ENCODE measurements around the gene OCSTAMP.

OCSTAMP gene

DNA sequence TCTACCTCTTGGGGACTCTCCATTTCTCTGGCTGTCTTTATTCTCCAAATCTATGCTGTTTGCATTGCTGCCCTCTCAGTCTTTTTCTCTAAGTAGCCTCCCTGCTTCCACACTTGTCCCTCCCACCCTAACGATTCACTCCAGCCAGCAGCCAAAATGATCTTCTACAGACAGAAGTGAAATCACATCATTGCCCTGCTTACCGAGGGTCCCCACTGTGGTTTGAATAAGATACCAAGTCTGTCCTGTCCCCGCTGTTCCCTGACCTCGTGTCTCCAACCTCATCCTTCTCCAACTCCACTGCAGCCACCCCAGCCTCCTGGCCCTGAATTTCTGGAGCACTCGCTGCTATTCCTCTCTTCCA, 11.5 kb upstream of the OCSTAMP start:
- 0 out of 2 replicates have a peak overlapping the region, but pooled peaks have one; percentile 69 for H3K27ac ChIP-seq
- TF ChIP-seq ZFX (IDR thresholded peaks at IDR 0.05; ENCODE audit: borderline replicate concordance), result no peak
- TF ChIP-seq, protein P1, sequence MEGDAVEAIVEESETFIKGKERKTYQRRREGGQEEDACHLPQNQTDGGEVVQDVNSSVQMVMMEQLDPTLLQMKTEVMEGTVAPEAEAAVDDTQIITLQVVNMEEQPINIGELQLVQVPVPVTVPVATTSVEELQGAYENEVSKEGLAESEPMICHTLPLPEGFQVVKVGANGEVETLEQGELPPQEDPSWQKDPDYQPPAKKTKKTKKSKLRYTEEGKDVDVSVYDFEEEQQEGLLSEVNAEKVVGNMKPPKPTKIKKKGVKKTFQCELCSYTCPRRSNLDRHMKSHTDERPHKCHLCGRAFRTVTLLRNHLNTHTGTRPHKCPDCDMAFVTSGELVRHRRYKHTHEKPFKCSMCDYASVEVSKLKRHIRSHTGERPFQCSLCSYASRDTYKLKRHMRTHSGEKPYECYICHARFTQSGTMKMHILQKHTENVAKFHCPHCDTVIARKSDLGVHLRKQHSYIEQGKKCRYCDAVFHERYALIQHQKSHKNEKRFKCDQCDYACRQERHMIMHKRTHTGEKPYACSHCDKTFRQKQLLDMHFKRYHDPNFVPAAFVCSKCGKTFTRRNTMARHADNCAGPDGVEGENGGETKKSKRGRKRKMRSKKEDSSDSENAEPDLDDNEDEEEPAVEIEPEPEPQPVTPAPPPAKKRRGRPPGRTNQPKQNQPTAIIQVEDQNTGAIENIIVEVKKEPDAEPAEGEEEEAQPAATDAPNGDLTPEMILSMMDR (IDR thresholded peaks at IDR 0.05), result no peak

- no peak overlapping the region for H3K27ac ChIP-seq
- TF ChIP-seq, protein P1 (IDR thresholded peaks at IDR 0.05), result no peak
- no peak for TF ChIP-seq ZFX (IDR thresholded peaks at IDR 0.05; ENCODE audit: borderline replicate concordance)
Observed at GRCh38 chr20:46559685-46560440, 9.4 kb upstream of the OCSTAMP start.

- no peak overlapping the region for H3K27ac ChIP-seq
- TF ChIP-seq, protein P1 (IDR thresholded peaks at IDR 0.05), result no peak
- TF ChIP-seq ZFX (IDR thresholded peaks at IDR 0.05; ENCODE audit: borderline replicate concordance), result no peak
Observed at GRCh38 chr20:46559001-46559400, 8.5 kb upstream of the OCSTAMP start.

- H3K27ac ChIP-seq, result no peak overlapping the region
- TF ChIP-seq, protein P1 (IDR thresholded peaks at IDR 0.05), result no peak
Observed at GRCh38 chr20:46558511-46558959, 8.1 kb upstream of the OCSTAMP start.

DNA sequence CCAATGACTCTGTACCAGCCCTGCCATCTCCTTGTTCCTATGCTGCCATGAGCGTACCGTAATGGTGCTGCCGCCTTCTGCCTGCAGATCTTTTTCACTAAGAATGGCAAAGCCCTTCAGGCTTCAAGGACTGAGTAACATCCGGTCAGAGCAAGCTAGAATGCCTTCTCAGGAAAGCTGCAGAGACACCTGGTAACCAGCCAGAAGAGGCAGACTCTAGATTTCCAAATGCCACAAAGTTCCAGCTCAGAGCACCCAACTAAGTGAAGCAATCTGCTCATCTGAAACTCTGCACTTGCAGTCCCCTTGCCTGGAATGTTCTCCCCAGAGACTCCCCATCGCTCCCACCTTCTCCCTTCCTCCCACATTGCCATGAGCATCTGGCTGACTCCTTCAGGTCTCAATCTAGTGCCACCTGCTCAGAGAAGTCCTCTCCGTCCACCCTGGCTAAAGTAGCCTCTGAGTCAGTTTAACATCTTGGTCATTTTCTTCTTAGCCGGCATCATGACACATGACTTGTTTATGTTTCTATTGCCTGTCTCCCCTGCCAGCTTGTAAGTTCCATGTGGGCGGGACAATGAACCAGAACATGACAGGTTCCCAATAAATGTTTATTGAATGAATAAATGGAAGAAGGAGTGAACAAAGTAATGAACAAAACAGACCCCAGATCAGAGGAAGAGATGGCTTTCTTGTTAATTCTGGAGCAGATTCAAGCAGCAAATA, 6.9 kb upstream of the OCSTAMP start:
- TF ChIP-seq, protein P1 (IDR thresholded peaks at IDR 0.05), result no peak
- TF ChIP-seq ZFX (IDR thresholded peaks at IDR 0.05; ENCODE audit: borderline replicate concordance), result no peak
- no peak overlapping the region for H3K27ac ChIP-seq

DNA sequence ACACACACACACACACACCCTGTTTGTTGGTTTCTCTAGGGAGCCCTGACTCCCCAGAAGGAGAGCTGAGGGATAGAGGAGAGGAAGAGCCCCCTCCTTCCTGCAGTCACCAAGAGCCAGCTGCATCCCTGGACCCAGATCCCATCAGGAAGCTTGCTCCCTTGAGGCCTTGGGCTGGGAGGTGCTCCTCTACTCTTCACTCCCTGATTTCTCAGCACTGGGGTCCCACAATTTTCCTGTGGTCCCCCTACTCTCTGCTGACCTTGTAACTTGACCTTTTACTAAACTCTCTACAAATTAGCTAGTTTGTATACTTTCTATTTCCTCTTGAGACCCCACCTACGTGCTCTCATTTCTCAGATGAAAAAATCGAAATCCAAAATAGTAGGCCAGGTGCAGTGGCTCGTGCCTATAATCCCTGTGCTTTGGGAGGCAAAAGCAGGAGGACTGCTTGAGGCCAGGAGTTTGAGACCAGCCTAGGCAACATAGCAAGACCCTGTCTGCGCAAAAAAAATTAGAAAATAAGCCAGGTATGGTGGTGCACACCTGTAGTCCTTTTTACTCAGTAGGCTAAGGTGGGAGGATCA, 5.0 kb upstream of the OCSTAMP start:
- no peak overlapping the region for H3K27ac ChIP-seq
- TF ChIP-seq, protein P1 (IDR thresholded peaks at IDR 0.05), result no peak
- TF ChIP-seq ZFX (IDR thresholded peaks at IDR 0.05; ENCODE audit: borderline replicate concordance), result no peak

DNA sequence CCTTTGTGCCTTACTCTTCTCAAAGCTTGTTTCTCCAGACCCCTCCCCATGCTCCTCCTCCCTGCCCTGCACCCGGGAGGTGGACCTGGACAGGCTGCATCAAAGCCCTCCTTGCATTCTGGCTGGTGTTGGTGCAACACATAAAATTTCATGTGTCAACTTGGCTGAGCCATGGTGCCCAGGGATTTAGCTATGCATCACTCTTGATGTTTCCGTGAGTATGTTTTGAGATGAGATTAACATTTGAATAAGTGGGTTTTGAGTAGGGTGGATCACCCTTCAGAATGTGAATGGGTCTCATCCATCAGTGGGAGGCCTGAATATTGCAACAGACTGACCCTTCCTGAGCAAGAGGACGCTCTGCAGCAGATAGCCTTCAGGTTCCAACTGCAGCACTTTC, 4.4 kb upstream of the OCSTAMP start:
- no peak overlapping the region for H3K27ac ChIP-seq
- TF ChIP-seq, protein P1 (IDR thresholded peaks at IDR 0.05), result no peak
- no peak for TF ChIP-seq ZFX (IDR thresholded peaks at IDR 0.05; ENCODE audit: borderline replicate concordance)

Data from 22Rv1 (cell line).